ENCODE measurements around the gene TEDDM1. TPM values are rescaled to one million over a fixed set of nuclear protein-coding genes. Genes with fewer than 3 reads are reported as not detected.

The TEDDM1 gene
- total and polyA plus RNA-seq, 8 donors, result 0.05 TPM; not detected in 7

DNA sequence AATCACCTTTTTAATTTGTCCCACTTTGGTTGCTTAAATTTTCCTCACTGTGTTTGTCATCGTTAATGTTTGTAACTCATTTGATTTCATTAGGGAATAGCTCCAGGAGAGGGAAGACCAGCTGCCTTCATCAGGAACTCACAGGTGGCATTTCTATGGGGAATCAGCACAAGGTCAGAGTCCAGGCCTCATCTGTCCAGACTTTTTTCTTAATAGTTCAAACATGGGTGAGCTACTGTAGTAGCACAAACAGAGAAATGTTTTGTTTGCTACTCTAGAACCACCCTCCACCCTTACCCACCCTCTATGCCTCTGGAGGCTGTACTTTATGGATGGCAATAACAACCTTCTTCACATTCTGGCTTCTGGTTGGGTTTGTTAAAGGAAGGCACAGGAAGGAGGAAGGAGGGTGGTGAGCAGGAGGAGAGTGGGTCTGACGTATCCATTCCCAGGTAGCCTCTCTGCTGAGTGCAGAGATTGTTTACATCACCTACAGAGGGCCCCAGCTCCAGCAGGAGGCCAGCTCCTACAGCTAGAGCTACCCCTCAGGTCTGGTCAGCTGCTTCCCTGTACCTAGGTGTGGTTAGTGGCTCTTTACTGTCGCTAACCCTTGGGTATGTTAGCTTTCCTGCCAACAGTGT lies 8.1 kb upstream of the TEDDM1 start:
- peak overlapping the region in 2 of 4 donors; percentile 35 to 39 for H3K27ac ChIP-seq
- H3K27me3 ChIP-seq, result no peaks in the 10 kb centered on the region
- ATAC-seq (peak in 2 of 4 donors; percentile 40 to 55), FAIRE-seq (no peak), DNase-seq (no peak)
- H3K36me3 ChIP-seq, result no peaks in the 10 kb centered on the region
- H3K4me3 ChIP-seq, result no peak overlapping the region
- intact Hi-C loops (cut with DNase I), result loop anchor here in 1 of 3 donors (5.0 kb wide), 1 partner anchor 266 kb away; no protein-coding TSS in a partner anchor
- TF ChIP-seq, protein P1, sequence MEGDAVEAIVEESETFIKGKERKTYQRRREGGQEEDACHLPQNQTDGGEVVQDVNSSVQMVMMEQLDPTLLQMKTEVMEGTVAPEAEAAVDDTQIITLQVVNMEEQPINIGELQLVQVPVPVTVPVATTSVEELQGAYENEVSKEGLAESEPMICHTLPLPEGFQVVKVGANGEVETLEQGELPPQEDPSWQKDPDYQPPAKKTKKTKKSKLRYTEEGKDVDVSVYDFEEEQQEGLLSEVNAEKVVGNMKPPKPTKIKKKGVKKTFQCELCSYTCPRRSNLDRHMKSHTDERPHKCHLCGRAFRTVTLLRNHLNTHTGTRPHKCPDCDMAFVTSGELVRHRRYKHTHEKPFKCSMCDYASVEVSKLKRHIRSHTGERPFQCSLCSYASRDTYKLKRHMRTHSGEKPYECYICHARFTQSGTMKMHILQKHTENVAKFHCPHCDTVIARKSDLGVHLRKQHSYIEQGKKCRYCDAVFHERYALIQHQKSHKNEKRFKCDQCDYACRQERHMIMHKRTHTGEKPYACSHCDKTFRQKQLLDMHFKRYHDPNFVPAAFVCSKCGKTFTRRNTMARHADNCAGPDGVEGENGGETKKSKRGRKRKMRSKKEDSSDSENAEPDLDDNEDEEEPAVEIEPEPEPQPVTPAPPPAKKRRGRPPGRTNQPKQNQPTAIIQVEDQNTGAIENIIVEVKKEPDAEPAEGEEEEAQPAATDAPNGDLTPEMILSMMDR (IDR thresholded peaks at IDR 0.05), result no peak
- WGBS, 2 donors, result 35 to 41% methylated on average over 3 of the region's 3 CpGs
- H3K4me1 ChIP-seq, result peaks cover 0 to 12% (median 0%) of the 10 kb centered on the region in 3 donors
- H3K9me3 ChIP-seq, result no peaks in the 10 kb centered on the region

DNA sequence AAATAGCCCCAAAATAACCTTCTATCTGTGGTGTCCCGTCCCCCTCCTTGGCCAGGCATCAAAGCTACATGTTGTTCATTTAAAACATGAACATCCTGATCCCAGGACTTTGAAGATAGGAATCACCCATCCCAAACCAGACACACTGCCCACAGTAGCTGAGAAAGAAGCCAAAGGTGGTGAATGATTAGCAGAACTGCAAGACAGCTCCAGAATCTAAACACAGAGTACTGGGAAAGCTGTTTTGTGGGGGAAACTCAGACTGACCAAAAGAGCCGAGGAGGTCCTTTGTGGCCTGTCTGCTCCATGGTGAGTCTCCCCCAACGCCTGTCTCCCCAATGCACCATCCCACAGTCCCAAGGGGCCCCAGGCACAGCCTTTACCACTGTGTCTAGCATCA lies 7.3 kb upstream of the TEDDM1 start:
- intact Hi-C loops (cut with DNase I), result loop anchor here in 1 of 3 donors (5.0 kb wide), 1 partner anchor 265 kb away; no protein-coding TSS in a partner anchor
- FAIRE-seq (no peak), ATAC-seq (peak in 1 of 4 donors; percentile 14)

DNA sequence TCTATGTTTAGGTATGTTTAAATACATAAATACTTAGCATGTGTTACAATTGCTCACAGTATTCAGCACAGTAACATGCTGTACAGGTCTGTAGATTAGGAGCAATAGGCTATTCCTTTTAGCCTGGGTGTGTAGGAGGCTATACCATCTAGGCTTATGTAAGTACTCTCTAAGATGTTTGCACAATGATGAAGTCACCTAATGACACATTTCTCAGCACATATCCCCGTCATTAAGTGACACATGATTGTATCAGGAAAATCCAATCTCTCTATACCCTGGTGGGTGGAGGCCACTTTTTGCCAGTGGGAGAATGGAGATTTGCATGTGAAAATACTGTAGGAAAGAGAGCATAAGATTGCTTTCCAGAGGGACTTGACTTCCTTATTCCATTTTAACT lies 5.5 kb upstream of the TEDDM1 start:
- H3K36me3 ChIP-seq, result no peaks in the 10 kb centered on the region
- 60 to 65% methylated on average over 1 of the region's 1 CpG for WGBS, 2 donors
- H3K27me3 ChIP-seq, result no peaks in the 10 kb centered on the region
- FAIRE-seq, result no peak
- TF ChIP-seq, protein P1 (IDR thresholded peaks at IDR 0.05), result no peak
- H3K9me3 ChIP-seq, result no peaks in the 10 kb centered on the region
- peaks cover 0 to 11% (median 0%) of the 10 kb centered on the region in 3 donors for H3K4me1 ChIP-seq
- H3K4me3 ChIP-seq, result no peak overlapping the region
- no peak for DNase-seq
- intact Hi-C loops (cut with DNase I), result loop anchor here in 1 of 3 donors (5.0 kb wide), 1 partner anchor 264 kb away; no protein-coding TSS in a partner anchor
- ATAC-seq, result no peak
- no peak overlapping the region for H3K27ac ChIP-seq

More for the DNA sequence above, 7.3 kb upstream of the TEDDM1 start:
- no peak for DNase-seq
- H3K36me3 ChIP-seq, result no peaks in the 10 kb centered on the region
- H3K27ac ChIP-seq, result peak overlapping the region in 1 of 4 donors; percentile 35
- no peaks in the 10 kb centered on the region for H3K27me3 ChIP-seq
- TF ChIP-seq, protein P1 (IDR thresholded peaks at IDR 0.05), result no peak
- no peak overlapping the region for H3K4me3 ChIP-seq
- WGBS, 2 donors, result 39 to 44% methylated on average over 3 of the region's 3 CpGs
- peaks cover 0 to 12% (median 0%) of the 10 kb centered on the region in 3 donors for H3K4me1 ChIP-seq
- H3K9me3 ChIP-seq, result no peaks in the 10 kb centered on the region

DNA sequence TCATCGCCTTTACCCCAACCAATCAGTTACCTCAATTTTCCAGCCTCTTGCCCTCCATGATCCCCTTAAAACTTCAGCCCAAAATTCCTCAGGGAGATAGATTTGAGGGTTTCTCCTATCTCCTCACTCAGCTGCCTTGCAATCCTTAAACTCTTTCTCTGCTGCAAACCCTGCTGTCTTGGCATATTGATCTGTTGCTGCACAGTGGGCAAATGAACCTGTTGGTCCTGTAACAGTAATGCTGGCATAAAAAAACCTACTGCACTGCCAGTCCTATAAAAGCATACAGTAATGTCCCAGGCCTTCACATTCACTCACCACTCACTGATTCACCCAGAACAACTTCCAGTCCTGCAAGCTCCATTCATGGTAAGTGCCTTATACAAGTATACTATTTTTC lies 5.1 kb upstream of the TEDDM1 start:
- WGBS, 2 donors, result 86 to 100% methylated on average over 1 of the region's 1 CpG
- peaks cover 0 to 7% (median 0%) of the 10 kb centered on the region in 3 donors for H3K4me1 ChIP-seq
- no peak overlapping the region for H3K27ac ChIP-seq
- no peaks in the 10 kb centered on the region for H3K36me3 ChIP-seq
- ATAC-seq (no peak), DNase-seq (no peak), FAIRE-seq (no peak)
- H3K9me3 ChIP-seq, result no peaks in the 10 kb centered on the region
- no peaks in the 10 kb centered on the region for H3K27me3 ChIP-seq
- H3K4me3 ChIP-seq, result no peak overlapping the region
- TF ChIP-seq, protein P1 (IDR thresholded peaks at IDR 0.05), result no peak
- intact Hi-C loops (cut with DNase I), result loop anchor here in 1 of 3 donors (5.0 kb wide), 1 partner anchor 263 kb away; no protein-coding TSS in a partner anchor

DNA sequence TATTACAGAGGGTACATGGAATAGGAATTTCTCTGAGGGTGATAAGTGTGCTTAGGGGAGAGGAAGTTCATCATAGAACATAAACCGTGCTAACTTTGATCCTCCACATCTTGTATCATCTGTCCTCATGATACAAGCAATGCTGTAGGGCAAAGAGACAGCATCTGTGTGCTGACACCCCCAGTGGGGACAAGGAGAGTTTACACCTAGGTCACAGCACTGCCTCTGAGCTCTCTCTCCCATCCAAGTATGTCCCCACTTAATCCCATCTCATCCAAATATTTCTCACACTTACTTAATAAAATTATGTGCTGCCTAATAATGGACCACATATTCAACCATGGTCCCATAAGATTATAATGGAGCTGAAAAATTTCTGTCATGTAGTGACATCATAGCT lies 4.3 kb upstream of the TEDDM1 start:
- WGBS, 2 donors, result 58 to 74% methylated on average over 1 of the region's 1 CpG
- H3K4me3 ChIP-seq, result no peak overlapping the region
- peaks cover 0 to 7% (median 0%) of the 10 kb centered on the region in 3 donors for H3K4me1 ChIP-seq
- DNase-seq (no peak), ATAC-seq (no peak), FAIRE-seq (no peak)
- H3K9me3 ChIP-seq, result no peaks in the 10 kb centered on the region
- TF ChIP-seq, protein P1 (IDR thresholded peaks at IDR 0.05), result no peak
- intact Hi-C loops (cut with DNase I), result loop anchor here in 2 of 3 donors (5.0 kb wide), 2 partner anchors 262 to 322 kb away; no protein-coding TSS in a partner anchor
- H3K27ac ChIP-seq, result no peak overlapping the region
- no peaks in the 10 kb centered on the region for H3K27me3 ChIP-seq
- H3K36me3 ChIP-seq, result no peaks in the 10 kb centered on the region
